NCI-H82 treated with DMSO at 0.1 percent for 48 hours (cell line): ENCODE measurements around the gene C12orf75.
A peak's percentile ranks its signal among the peaks of the same experiment; 100 is the strongest.
"Not testable (repeated sequence)": the region's sequence is repeated elsewhere in the genome, so short reads cannot be mapped to it uniquely, and the experiment has no call there.

Experiments used
- DNase-seq: peaks from one replicate; lab custom pipeline; 2025; ENCODE audit not compliant: unreplicated experiment; lab: John Stamatoyannopoulos, UW

The C12orf75 gene

GRCh38 chr12:105334582-105334981 is 4.1 kb downstream of the C12orf75 start:
- DNase-seq = no peak

GRCh38 chr12:105335856-105336255 is 5.4 kb downstream of the C12orf75 start:
- DNase-seq = no peak

- no peak for DNase-seq
Observed at GRCh38 chr12:105336411-105336810, 5.9 kb downstream of the C12orf75 start.

GRCh38 chr12:105337391-105337790 is 6.9 kb downstream of the C12orf75 start:
- DNase-seq = no peak

- no peak for DNase-seq
Observed at GRCh38 chr12:105338966-105339365, 8.5 kb downstream of the C12orf75 start.

GRCh38 chr12:105341010-105341409 is 10.5 kb downstream of the C12orf75 start:
- no peak for DNase-seq

- DNase-seq = not testable (repeated sequence)
Observed at GRCh38 chr12:105341620-105342019, 11.1 kb downstream of the C12orf75 start.

- no peak for DNase-seq
Observed at GRCh38 chr12:105342464-105342863, 12.0 kb downstream of the C12orf75 start.

GRCh38 chr12:105343836-105344235 is 13.3 kb downstream of the C12orf75 start:
- DNase-seq = no peak

- peak; percentile 78 for DNase-seq
Observed at GRCh38 chr12:105347499-105347898, 17.0 kb downstream of the C12orf75 start.

- no peak for DNase-seq
Observed at GRCh38 chr12:105348142-105348541, 17.7 kb downstream of the C12orf75 start.

GRCh38 chr12:105348561-105348960 is 18.1 kb downstream of the C12orf75 start:
- DNase-seq = no peak

GRCh38 chr12:105349138-105349537 is 18.6 kb downstream of the C12orf75 start:
- DNase-seq = no peak

GRCh38 chr12:105351523-105351922 is 21.0 kb downstream of the C12orf75 start:
- no peak for DNase-seq

- no peak for DNase-seq
Observed at GRCh38 chr12:105352052-105352451, 21.6 kb downstream of the C12orf75 start.

- no peak for DNase-seq
Observed at GRCh38 chr12:105352940-105353635, 22.6 kb downstream of the C12orf75 start.

GRCh38 chr12:105355752-105356151 is 25.3 kb downstream of the C12orf75 start:
- DNase-seq = no peak

- no peak for DNase-seq
Observed at GRCh38 chr12:105357162-105357691, 26.7 kb downstream of the C12orf75 start.

GRCh38 chr12:105358789-105359188 is 28.3 kb downstream of the C12orf75 start:
- no peak for DNase-seq

GRCh38 chr12:105359856-105360255 is 29.4 kb downstream of the C12orf75 start:
- DNase-seq = no peak

- DNase-seq = no peak
Observed at GRCh38 chr12:105363890-105364289, 33.4 kb downstream of the C12orf75 start.

- no peak for DNase-seq
Observed at GRCh38 chr12:105365231-105365630, 34.7 kb downstream of the C12orf75 start.
